Esophagus muscularis mucosa (tissue), 4 donors: ENCODE measurements around the gene LZTS2. TPM values are rescaled to one million over a fixed set of nuclear protein-coding genes. Genes with fewer than 3 reads are reported as not detected.
A peak's percentile ranks its signal among the peaks of the same experiment; 100 is the strongest.

Experiments
- DNase-seq: peaks from one replicate; pipeline ENCODE4 v3.0.0-alpha.2; 2017; ENCODE audit errors: extremely low spot score
- H3K27ac ChIP-seq, 4 donors: fragments of 200-600 bp; sonication (generic); replicated peaks in 1 of 4; 1 replicate in 3 of 4; 2 replicates in 1 of 4; pipeline ENCODE4 v1.5.1; 2016 to 2019; ENCODE audit warnings: mild to moderate bottlenecking in 1 of 4
- H3K27me3 ChIP-seq, 4 donors: fragments of 200-600 bp; sonication (generic); one replicate each; pipeline versions ENCODE4 v1.5.1 to v1.6.0; 2016 to 2019
- H3K36me3 ChIP-seq, 4 donors: fragments of 200-600 bp; sonication (generic); one replicate each; pipeline ENCODE4 v1.5.1; 2016 to 2019
- H3K4me1 ChIP-seq, 4 donors: fragments of 200-600 bp; sonication (generic); one replicate each; pipeline ENCODE4 v1.5.1; 2016 to 2019
- H3K4me3 ChIP-seq, 4 donors: fragments of 200-600 bp; sonication (generic); 1 replicate in 2 of 4; 2 replicates in 2 of 4; pipeline ENCODE4 v1.5.1; 2016 to 2019; ENCODE audit warnings: mild to moderate bottlenecking in 4 of 4, moderate library complexity in 1 of 4
- H3K9me3 ChIP-seq, 4 donors: fragments of 200-600 bp; sonication (generic); 1 replicate in 3 of 4; 2 replicates in 1 of 4; pipeline ENCODE4 v1.5.1; 2016 to 2019
- CTCF ChIP-seq, 3 experiments: fragments of 200-600 bp in 2 of 3; fragments of 450-650 bp in 1 of 3; sonication (generic) in 2 of 3; IDR thresholded peaks; one replicate each; pipeline ENCODE4 v1.5.1; 2017 to 2019; ENCODE audit warnings: antibody characterized with exemption in 3 of 3, mild to moderate bottlenecking in 2 of 3, moderate library complexity in 1 of 3
- EP300 ChIP-seq: sonication (generic); formaldehyde crosslinking; IDR thresholded peaks from one replicate; pipeline ENCODE4 v1.6.1; 2017; ENCODE audit warnings: antibody characterized with exemption
- POLR2A ChIP-seq: fragments of 450-650 bp; IDR thresholded peaks from one replicate; pipeline ENCODE4 v1.6.1; 2017; ENCODE audit warnings: antibody characterized with exemption, moderate library complexity, mild to moderate bottlenecking, low read depth
- POLR2AphosphoS5 ChIP-seq, 2 donors: sonication (generic); formaldehyde crosslinking; IDR thresholded peaks; one replicate each; pipeline ENCODE4 v1.6.1; 2017; ENCODE audit warnings: antibody characterized with exemption in 2 of 2
- WGBS: methylation state at CpG from one replicate; pipeline ENCODE4 v1.1.5; 2018; 5-methylcytosine and 5-hydroxymethylcytosine counted together
- intact Hi-C: fragments of 100-400 bp; cut with DNase I; formaldehyde crosslinking; loops from one replicate; pipeline ENCODE4 v1.15.1; 2023
- total RNA-seq, 4 donors: library from RNA; depleted of rRNA; stranded (reverse); fragments of >200 nt; gene quantifications; one replicate each; pipeline versions ENCODE4 v1.1.0 to v1.2.1, GENCODE V29; 2016

The LZTS2 gene
- total RNA-seq, 4 donors from 2014 or later = 90.5 to 209 (median 162) TPM

- DNase-seq = no peak
- Histone ChIP-seq H3K9me3 (no peaks in the 10 kb centered on the region), H3K27me3 (no peaks in the 10 kb centered on the region), H3K36me3 (peaks cover 9 to 31% (median 28%) of the 10 kb centered on the region in 4 donors), H3K4me3 (peak overlapping the region; percentile 79 to 93 (median 84)), H3K27ac (peak overlapping the region; percentile 98 to 100 (median 100)), H3K4me1 (peaks cover 50 to 81% (median 70%) of the 10 kb centered on the region in 4 donors)
- WGBS = under 1% methylated on average over 14 of the region's 19 CpGs
- TF ChIP-seq EP300 = no peak
- no peak for TF ChIP-seq POLR2AphosphoS5 (IDR thresholded peaks at IDR 0.05)
- no peak for TF ChIP-seq POLR2A
- no peak for TF ChIP-seq CTCF (IDR thresholded peaks at IDR 0.05)
- intact Hi-C loops = no loop called here
Measured at GRCh38 chr10:101000127-101000914, 713 bp downstream of the LZTS2 start.

- TF ChIP-seq CTCF (IDR thresholded peaks at IDR 0.05) = peak in 1 of 3 experiments; percentile 21
- peak; percentile 63 for TF ChIP-seq POLR2A
- no peak for TF ChIP-seq EP300
- TF ChIP-seq POLR2AphosphoS5 (IDR thresholded peaks at IDR 0.05) = peak; percentile 98 to 99
- intact Hi-C loops = no loop called here
- H3K9me3 ChIP-seq = no peaks in the 10 kb centered on the region
- 13% methylated on average over 12 of the region's 12 CpGs for WGBS
- H3K36me3 ChIP-seq = peaks cover 16 to 39% (median 36%) of the 10 kb centered on the region in 4 donors
- peak; percentile 97 for DNase-seq
- no peaks in the 10 kb centered on the region for H3K27me3 ChIP-seq
- peaks cover 51 to 87% (median 73%) of the 10 kb centered on the region in 4 donors for H3K4me1 ChIP-seq
- peak overlapping the region; percentile 98 to 100 (median 100) for H3K27ac ChIP-seq
- H3K4me3 ChIP-seq = peak overlapping the region; percentile 79 to 93 (median 84)
Measured at GRCh38 chr10:101000915-101001658, 1.5 kb downstream of the LZTS2 start.

GRCh38 chr10:101001659-101002035, 2.0 kb downstream of the LZTS2 start:
- Histone ChIP-seq H3K9me3 (no peaks in the 10 kb centered on the region), H3K36me3 (peaks cover 16 to 44% (median 41%) of the 10 kb centered on the region in 4 donors), H3K4me1 (peaks cover 46 to 86% (median 71%) of the 10 kb centered on the region in 4 donors), H3K4me3 (peak overlapping the region; percentile 79 to 93 (median 84)), H3K27me3 (no peaks in the 10 kb centered on the region), H3K27ac (peak overlapping the region; percentile 98 to 100 (median 100))
- intact Hi-C loops = no loop called here
- TF ChIP-seq CTCF (IDR thresholded peaks at IDR 0.05) (no peak), EP300 (no peak), POLR2AphosphoS5 (IDR thresholded peaks at IDR 0.05) (no peak), POLR2A (no peak)
- no peak for DNase-seq
- WGBS = 0% methylated on average over 3 of the region's 5 CpGs

GRCh38 chr10:101002456-101002855, 2.8 kb downstream of the LZTS2 start:
- 89% methylated on average over 8 of the region's 11 CpGs for WGBS
- Histone ChIP-seq H3K27me3 (no peaks in the 10 kb centered on the region), H3K27ac (peak overlapping the region; percentile 98 to 100 (median 100)), H3K9me3 (no peaks in the 10 kb centered on the region), H3K4me3 (no peak overlapping the region), H3K36me3 (peaks cover 16 to 52% (median 50%) of the 10 kb centered on the region in 4 donors), H3K4me1 (peaks cover 50 to 88% (median 74%) of the 10 kb centered on the region in 4 donors)
- DNase-seq = no peak
- TF ChIP-seq CTCF (IDR thresholded peaks at IDR 0.05) (no peak), POLR2AphosphoS5 (IDR thresholded peaks at IDR 0.05) (no peak), EP300 (no peak)
- intact Hi-C loops = no loop called here
